ENCODE measurements around the gene GBP6. TPM values are rescaled to one million over a fixed set of nuclear protein-coding genes. Genes with fewer than 3 reads are reported as not detected.

Gene GBP6
- under 0.01 and 0.15 TPM in 2 replicates for total RNA-seq

GRCh38 chr1:89363638-89364536 lies at the start of gene GBP6:
GBP6 (plus strand) TSS chr1:89364059; CDS start chr1:89368552, 4,493 bp downstream.

Other genes with a start within 250 kb of the GBP6 start
- 47.7 and 60.5 TPM in 2 replicates for gene GBP2, start 237.9 kb upstream of the GBP6 start, total RNA-seq
- not detected in 2 replicates for gene GBP7, start 188.1 kb upstream of the GBP6 start, total RNA-seq
- gene GBP4, start 165.1 kb upstream of the GBP6 start, total RNA-seq: 0.15 and 0.33 TPM in 2 replicates
- 0.17 and 0.87 TPM in 2 replicates for gene GBP5, start 91.2 kb upstream of the GBP6 start, total RNA-seq
- 0.58 and 0.66 TPM in 2 replicates for gene LRRC8B, start 160.8 kb downstream of the GBP6 start, total RNA-seq